ENCODE results near the gene HK1. TPM values are rescaled to one million over a fixed set of nuclear protein-coding genes. Genes with fewer than 3 reads are reported as not detected.
"Not testable (repeated sequence)": the region's sequence is repeated elsewhere in the genome, so short reads cannot be mapped to it uniquely, and the experiment has no call there.

Gene HK1
- total RNA-seq, 1 donor from 2014 or later, result 185 TPM

GRCh38 chr10:69321039-69321715 is 42.9 kb downstream of the HK1 start:
- Mint-ChIP-seq H3K27ac (peak overlapping the region; percentile 98), H3K27me3 (no peaks in the 10 kb centered on the region), H3K36me3 (ENCODE audit: low read depth) (peaks cover 11% of the 10 kb centered on the region), H3K4me3 (peak overlapping the region; percentile 98), H3K9me3 (no peaks in the 10 kb centered on the region), H3K4me1 (peaks cover 33% of the 10 kb centered on the region)
- DNase-seq, result no peak
- intact Hi-C loops (cut with micrococcal nuclease), result loop anchor here (2.0 kb wide), 1 partner anchor 14 kb away; no protein-coding TSS in a partner anchor

- H3K27ac Mint-ChIP-seq, result no peak overlapping the region
- no peaks in the 10 kb centered on the region for H3K9me3 Mint-ChIP-seq
- H3K4me3 Mint-ChIP-seq, result peak overlapping the region; percentile 10
- intact Hi-C loops (cut with micrococcal nuclease), result loop anchor here (2.0 kb wide), 1 partner anchor 13 kb away; no protein-coding TSS in a partner anchor
- no peak for DNase-seq
- no peaks in the 10 kb centered on the region for H3K27me3 Mint-ChIP-seq
- peaks cover 11% of the 10 kb centered on the region for H3K36me3 Mint-ChIP-seq (ENCODE audit: low read depth)
- peaks cover 32% of the 10 kb centered on the region for H3K4me1 Mint-ChIP-seq
These were observed 43.6 kb downstream of the HK1 start for GRCh38 chr10:69321865-69322264.

DNA sequence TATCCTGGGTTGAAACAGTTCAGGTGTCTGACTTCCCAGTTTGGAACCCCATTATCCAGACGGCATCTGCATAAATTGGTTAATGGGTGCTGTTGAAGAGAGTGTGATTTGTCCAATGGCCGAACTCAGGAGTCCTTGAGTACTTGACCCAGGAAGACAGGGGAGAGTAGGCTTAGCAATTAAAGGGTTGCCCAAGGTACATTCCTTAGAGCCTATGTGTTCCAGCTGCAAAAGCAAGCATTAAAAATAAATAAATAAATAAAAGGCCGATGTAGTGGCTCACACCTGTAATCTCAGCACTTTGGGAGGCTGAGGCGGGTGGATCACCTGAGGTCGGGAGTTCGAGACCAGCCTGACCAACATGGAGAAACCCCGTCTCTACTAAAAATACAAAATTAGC is 44.0 kb downstream of the HK1 start:
- H3K27ac Mint-ChIP-seq; intact Hi-C loops (cut with micrococcal nuclease); H3K9me3 Mint-ChIP-seq; H3K27me3 Mint-ChIP-seq; H3K4me3 Mint-ChIP-seq; DNase-seq: not testable (repeated sequence)
- H3K36me3 Mint-ChIP-seq (ENCODE audit: low read depth), result peaks cover 11% of the 10 kb centered on the region
- peaks cover 33% of the 10 kb centered on the region for H3K4me1 Mint-ChIP-seq

DNA sequence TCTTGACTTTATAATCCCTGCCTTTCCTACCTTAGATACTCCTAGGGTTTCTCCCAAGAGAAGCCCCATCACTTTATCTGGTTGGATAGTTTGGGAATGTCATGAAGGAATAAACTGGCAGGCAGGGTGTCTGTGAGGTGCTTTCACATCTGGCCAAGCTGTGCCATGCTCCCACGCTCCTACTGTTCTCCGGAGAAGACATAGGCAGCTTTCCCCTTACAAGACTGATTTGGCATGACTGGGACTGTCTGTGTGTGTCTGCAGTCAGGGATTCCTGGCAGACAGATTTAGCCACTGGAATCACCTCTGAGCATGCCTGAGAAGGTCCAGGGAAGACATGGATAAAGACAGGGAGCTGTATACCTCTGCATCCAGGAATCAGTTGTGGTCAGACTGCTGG is 45.3 kb downstream of the HK1 start:
- H3K27ac Mint-ChIP-seq, result peak overlapping the region; percentile 11
- H3K36me3 Mint-ChIP-seq (ENCODE audit: low read depth), result peaks cover 11% of the 10 kb centered on the region
- H3K4me1 Mint-ChIP-seq, result peaks cover 43% of the 10 kb centered on the region
- no peaks in the 10 kb centered on the region for H3K9me3 Mint-ChIP-seq
- no peak for DNase-seq
- intact Hi-C loops (cut with micrococcal nuclease), result no loop called here
- no peak overlapping the region for H3K4me3 Mint-ChIP-seq
- H3K27me3 Mint-ChIP-seq, result no peaks in the 10 kb centered on the region

- peaks cover 10% of the 10 kb centered on the region for H3K36me3 Mint-ChIP-seq (ENCODE audit: low read depth)
- no peak overlapping the region for H3K27ac Mint-ChIP-seq
- no peak for DNase-seq
- no peaks in the 10 kb centered on the region for H3K9me3 Mint-ChIP-seq
- intact Hi-C loops (cut with micrococcal nuclease), result no loop called here
- H3K27me3 Mint-ChIP-seq, result no peaks in the 10 kb centered on the region
- H3K4me3 Mint-ChIP-seq, result no peak overlapping the region
- peaks cover 48% of the 10 kb centered on the region for H3K4me1 Mint-ChIP-seq
These were observed 46.3 kb downstream of the HK1 start for GRCh38 chr10:69324583-69324982.

GRCh38 chr10:69325637-69326523 is 47.6 kb downstream of the HK1 start:
- Mint-ChIP-seq H3K4me1 (peaks cover 45% of the 10 kb centered on the region), H3K36me3 (ENCODE audit: low read depth) (peaks cover 10% of the 10 kb centered on the region)
- H3K27me3 Mint-ChIP-seq; H3K4me3 Mint-ChIP-seq; H3K27ac Mint-ChIP-seq; H3K9me3 Mint-ChIP-seq; intact Hi-C loops (cut with micrococcal nuclease); DNase-seq: not testable (repeated sequence)

GRCh38 chr10:69326692-69327091 is 48.4 kb downstream of the HK1 start:
- H3K9me3 Mint-ChIP-seq, result no peaks in the 10 kb centered on the region
- no peak for DNase-seq
- H3K36me3 Mint-ChIP-seq (ENCODE audit: low read depth), result peaks cover 10% of the 10 kb centered on the region
- no peaks in the 10 kb centered on the region for H3K27me3 Mint-ChIP-seq
- no peak overlapping the region for H3K4me3 Mint-ChIP-seq
- H3K27ac Mint-ChIP-seq, result no peak overlapping the region
- intact Hi-C loops (cut with micrococcal nuclease), result no loop called here
- peaks cover 43% of the 10 kb centered on the region for H3K4me1 Mint-ChIP-seq

- Mint-ChIP-seq H3K27me3 (no peaks in the 10 kb centered on the region), H3K9me3 (no peaks in the 10 kb centered on the region), H3K4me3 (peak overlapping the region; percentile 77), H3K4me1 (peaks cover 44% of the 10 kb centered on the region), H3K27ac (peak overlapping the region; percentile 87), H3K36me3 (ENCODE audit: low read depth) (peaks cover 9% of the 10 kb centered on the region)
- DNase-seq, result peak; percentile 79
- intact Hi-C loops (cut with micrococcal nuclease), result loop anchor here (1.0 kb wide), 1 partner anchor 8 kb away; no protein-coding TSS in a partner anchor
These were observed 49.4 kb downstream of the HK1 start for GRCh38 chr10:69327463-69328379.

DNA sequence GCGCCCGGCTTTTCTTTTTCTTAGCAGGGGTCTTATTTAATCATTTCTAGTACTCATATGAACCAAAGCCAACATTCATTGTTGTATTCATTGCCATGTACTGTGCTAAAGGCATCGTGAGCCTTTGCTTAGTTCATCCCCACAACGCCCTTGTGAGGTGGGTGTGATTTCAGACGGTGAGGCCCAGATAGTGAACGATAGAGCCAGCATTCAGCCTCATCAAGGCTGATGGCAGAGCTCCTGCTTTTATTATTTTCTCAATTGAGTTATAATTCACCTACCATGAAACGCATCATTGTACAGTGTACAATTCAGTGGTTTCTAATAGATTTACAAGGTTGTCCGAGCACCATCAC is 50.1 kb downstream of the HK1 start:
- H3K36me3 Mint-ChIP-seq (ENCODE audit: low read depth), result peaks cover 9% of the 10 kb centered on the region
- no peak for DNase-seq
- no peaks in the 10 kb centered on the region for H3K27me3 Mint-ChIP-seq
- H3K4me3 Mint-ChIP-seq, result peak overlapping the region; percentile 77
- intact Hi-C loops (cut with micrococcal nuclease), result loop anchor here (1.0 kb wide), 1 partner anchor 9 kb away; no protein-coding TSS in a partner anchor
- H3K4me1 Mint-ChIP-seq, result peaks cover 46% of the 10 kb centered on the region
- no peaks in the 10 kb centered on the region for H3K9me3 Mint-ChIP-seq
- H3K27ac Mint-ChIP-seq, result peak overlapping the region; percentile 87

DNA sequence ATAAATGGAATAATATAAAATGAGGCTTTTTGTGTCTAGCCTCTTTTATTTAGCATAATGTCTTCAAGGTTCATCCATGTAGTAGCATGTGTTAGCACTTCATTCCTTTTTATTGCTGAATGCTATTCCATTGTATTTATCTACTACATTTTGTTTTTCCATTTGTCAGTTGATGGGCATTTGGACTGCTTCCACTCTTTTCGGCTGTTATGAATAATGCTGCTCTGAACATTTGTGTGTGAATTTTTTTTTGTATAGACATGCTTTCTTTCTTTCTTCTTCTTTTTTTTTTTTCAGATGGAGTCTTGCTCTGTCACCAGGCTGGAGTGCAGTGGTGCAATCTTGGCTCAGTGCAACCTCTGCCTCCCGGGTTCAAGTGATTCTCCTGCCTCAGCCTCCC is 50.6 kb downstream of the HK1 start:
- DNase-seq; H3K36me3 Mint-ChIP-seq (ENCODE audit: low read depth); H3K9me3 Mint-ChIP-seq; H3K27me3 Mint-ChIP-seq: not testable (repeated sequence)
- Mint-ChIP-seq H3K27ac (peak overlapping the region; percentile 87), H3K4me3 (peak overlapping the region; percentile 77), H3K4me1 (peaks cover 46% of the 10 kb centered on the region)
- intact Hi-C loops (cut with micrococcal nuclease), result loop anchor here (1.0 kb wide), 1 partner anchor 10 kb away; no protein-coding TSS in a partner anchor

DNA sequence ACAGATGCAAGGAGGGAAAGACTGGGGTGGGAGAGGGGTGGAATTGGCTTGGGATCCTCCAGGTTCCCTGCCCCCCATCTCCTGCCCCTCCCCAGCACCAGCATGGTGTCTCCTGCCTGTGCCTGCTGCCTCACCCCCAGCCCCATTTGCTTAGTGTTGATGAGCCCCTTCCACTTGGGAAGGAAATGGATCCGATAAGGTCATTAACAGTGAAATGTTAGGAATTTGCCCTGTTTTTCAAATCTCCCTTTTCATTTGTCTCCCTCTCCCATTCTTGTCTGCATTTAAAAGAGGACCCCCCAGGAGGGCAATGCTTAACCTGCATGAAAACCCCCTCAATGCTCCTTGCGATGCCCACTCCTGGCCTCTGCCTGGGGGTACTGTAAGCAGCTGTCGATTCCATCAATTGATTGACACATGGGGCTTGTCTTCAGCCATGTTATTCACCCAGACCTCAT is 51.5 kb downstream of the HK1 start:
- Mint-ChIP-seq H3K9me3 (no peaks in the 10 kb centered on the region), H3K27ac (peak overlapping the region; percentile 45), H3K4me3 (no peak overlapping the region), H3K36me3 (ENCODE audit: low read depth) (peaks cover 10% of the 10 kb centered on the region), H3K27me3 (no peaks in the 10 kb centered on the region), H3K4me1 (peaks cover 51% of the 10 kb centered on the region)
- intact Hi-C loops (cut with micrococcal nuclease), result no loop called here
- DNase-seq, result no peak

DNA sequence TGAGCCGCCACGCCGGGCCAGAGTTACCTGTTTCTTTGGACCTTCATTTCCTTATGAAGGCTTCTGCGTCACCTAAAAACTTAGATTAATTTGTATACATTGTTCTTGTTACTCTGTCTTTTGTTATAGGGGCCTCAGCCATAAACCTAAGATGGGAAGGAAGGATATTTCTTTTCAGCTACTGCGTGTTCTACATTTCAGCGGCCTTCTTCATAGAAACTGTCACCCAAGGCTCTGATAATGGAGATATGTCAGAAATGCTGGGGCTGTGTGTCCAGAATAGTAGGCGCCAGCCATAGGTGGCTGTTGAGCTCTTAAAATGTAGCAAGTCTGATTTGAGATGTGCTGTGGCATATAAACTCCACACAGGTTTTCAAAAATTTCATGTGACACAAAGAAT is 52.9 kb downstream of the HK1 start:
- DNase-seq, result no peak
- Mint-ChIP-seq H3K27ac (no peak overlapping the region), H3K36me3 (ENCODE audit: low read depth) (peaks cover 12% of the 10 kb centered on the region), H3K9me3 (no peaks in the 10 kb centered on the region), H3K4me3 (no peak overlapping the region), H3K27me3 (no peaks in the 10 kb centered on the region), H3K4me1 (peaks cover 57% of the 10 kb centered on the region)
- intact Hi-C loops (cut with micrococcal nuclease), result no loop called here

DNA sequence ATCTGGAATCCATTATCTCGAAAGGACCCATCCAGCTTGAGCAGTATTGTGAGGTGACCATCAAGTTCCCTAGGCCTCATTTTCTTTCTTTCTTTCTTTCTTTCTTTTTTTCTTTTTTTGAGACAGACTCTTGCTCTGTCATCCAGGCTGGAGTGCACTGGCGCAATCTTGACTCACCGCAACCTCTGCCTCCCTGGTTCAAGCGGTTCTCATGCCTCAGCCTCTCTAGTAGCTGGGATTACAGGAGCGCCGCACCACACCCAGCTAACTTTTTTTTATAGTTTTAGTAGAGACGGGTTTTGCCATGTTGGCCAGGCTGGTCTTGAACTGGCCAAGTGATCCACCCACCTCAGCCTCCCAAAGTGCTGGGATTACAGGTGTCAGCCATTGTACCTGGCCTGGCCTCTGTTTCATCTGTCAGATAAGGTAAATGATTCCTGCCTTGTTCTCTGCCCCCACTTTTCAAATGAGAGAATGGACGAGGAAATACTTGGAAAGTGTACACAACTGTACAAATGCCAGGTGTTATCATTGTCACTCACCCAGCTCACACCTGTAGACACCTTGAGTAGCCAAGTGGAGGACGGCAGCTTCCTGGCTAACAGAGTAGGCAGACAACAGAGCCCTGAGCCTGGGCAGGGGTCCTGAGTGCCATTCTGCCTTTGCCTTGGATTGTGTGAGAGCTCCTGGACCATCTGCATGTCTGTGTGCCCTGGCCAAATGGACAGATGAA is 54.1 kb downstream of the HK1 start:
- H3K36me3 Mint-ChIP-seq (ENCODE audit: low read depth), result peaks cover 12% of the 10 kb centered on the region
- H3K27me3 Mint-ChIP-seq, result no peaks in the 10 kb centered on the region
- intact Hi-C loops (cut with micrococcal nuclease), result no loop called here

More for the DNA sequence above, 54.1 kb downstream of the HK1 start:
- Mint-ChIP-seq H3K4me3 (no peak overlapping the region), H3K27ac (no peak overlapping the region), H3K4me1 (peaks cover 49% of the 10 kb centered on the region), H3K9me3 (no peaks in the 10 kb centered on the region)
- DNase-seq, result no peak
